Suppressor macrophage treated with lipopolysaccharide for 4 hours (primary cell): ENCODE data around the gene PLAC8L1.

ENCODE experiments used
- DNase-seq: peaks from one replicate; pipeline ENCODE4 v3.0.0-alpha.2; 2020

The PLAC8L1 gene

GRCh38 chr5:146040527-146040926, 64.8 kb downstream of the PLAC8L1 start:
- no peak for DNase-seq

GRCh38 chr5:146039420-146039819, 66.0 kb downstream of the PLAC8L1 start:
- peak; percentile 37 for DNase-seq

GRCh38 chr5:146034605-146035004, 70.8 kb downstream of the PLAC8L1 start:
- DNase-seq = no peak
